Common myeloid progenitor, CD34-positive (primary cell): ENCODE results near the gene BDKRB2.

ENCODE experiments used
- CTCF ChIA-PET: fragments of 350-600 bp; sonication (Branson Sonifier 250); formaldehyde crosslinking; loops from one replicate; lab custom pipeline; 2021; ENCODE audit warnings: antibody characterized with exemption; lab: Charles Lee
- POLR2A ChIA-PET: fragments of 350-600 bp; sonication (Branson Sonifier 250); formaldehyde crosslinking; loops from one replicate; lab custom pipeline; 2021; ENCODE audit warnings: antibody characterized with exemption; lab: Charles Lee
- DNase-seq, 3 donors: peaks; one replicate each; pipeline versions ENCODE4 v3.0.0 to v3.0.0-alpha.2; 2013
- H3K27ac ChIP-seq, 2 experiments: 1 replicate in 1 of 2; 2 replicates in 1 of 2; pipeline ENCODE4 v1.7.0; 2013; ENCODE audit warnings: inconsistent platforms in 2 of 2, low read length in 2 of 2, mild to moderate bottlenecking in 2 of 2, low read depth in 1 of 2, moderate library complexity in 1 of 2; ENCODE audit not compliant: severe bottlenecking in 2 of 2, insufficient read depth in 1 of 2, poor library complexity in 1 of 2
- H3K27me3 ChIP-seq, 5 experiments: replicated peaks in 2 of 5; 1 replicate in 3 of 5; 2 replicates in 2 of 5; pipeline versions ENCODE4 v1.6.1 to v1.7.0; 2013; ENCODE audit warnings: low read length in 4 of 5, mild to moderate bottlenecking in 2 of 5, moderate library complexity in 2 of 5, inconsistent platforms in 1 of 5; ENCODE audit not compliant: insufficient read depth in 5 of 5, control insufficient read depth in 4 of 5
- H3K36me3 ChIP-seq, 4 experiments: 1 replicate in 2 of 4; 2 replicates in 2 of 4; pipeline versions ENCODE4 v1.6.1 to v1.7.0; 2013; ENCODE audit warnings: low read length in 3 of 4, control low read depth in 1 of 4, mild to moderate bottlenecking in 1 of 4; ENCODE audit not compliant: control insufficient read depth in 4 of 4, insufficient read depth in 4 of 4
- H3K4me1 ChIP-seq, 4 experiments: 1 replicate in 3 of 4; 2 replicates in 1 of 4; pipeline versions ENCODE4 v1.6.1 to v1.7.1; 2013; ENCODE audit warnings: low read length in 3 of 4, mild to moderate bottlenecking in 3 of 4, control low read depth in 1 of 4, inconsistent platforms in 1 of 4, moderate library complexity in 1 of 4; ENCODE audit not compliant: control insufficient read depth in 4 of 4, insufficient read depth in 4 of 4; ENCODE audit errors: control extremely low read depth in 1 of 4
- H3K4me3 ChIP-seq, 7 experiments: 1 replicate in 4 of 7; 2 replicates in 3 of 7; pipeline versions ENCODE4 v1.5.1 to v1.7.0; 2013; ENCODE audit warnings: mild to moderate bottlenecking in 7 of 7, low read length in 6 of 7, moderate library complexity in 6 of 7, inconsistent platforms in 2 of 7, low read depth in 2 of 7, control low read depth in 1 of 7; ENCODE audit not compliant: insufficient read depth in 4 of 7, control insufficient read depth in 1 of 7; ENCODE audit errors: extremely low read depth in 1 of 7
- H3K9me3 ChIP-seq, 5 experiments: 1 replicate in 4 of 5; 2 replicates in 1 of 5; pipeline versions ENCODE4 v1.6.1 to v1.7.1; 2013; ENCODE audit warnings: low read length in 4 of 5, mild to moderate bottlenecking in 2 of 5, inconsistent platforms in 1 of 5, low read depth in 1 of 5, moderate library complexity in 1 of 5; ENCODE audit not compliant: control insufficient read depth in 4 of 5, insufficient read depth in 2 of 5; ENCODE audit errors: control extremely low read depth in 1 of 5
- WGBS: methylation state at CpG from one replicate; pipeline ENCODE4 v1.1.5; 2013; ENCODE audit not compliant: insufficient coverage; 5-methylcytosine and 5-hydroxymethylcytosine counted together

BDKRB2 gene

DNA sequence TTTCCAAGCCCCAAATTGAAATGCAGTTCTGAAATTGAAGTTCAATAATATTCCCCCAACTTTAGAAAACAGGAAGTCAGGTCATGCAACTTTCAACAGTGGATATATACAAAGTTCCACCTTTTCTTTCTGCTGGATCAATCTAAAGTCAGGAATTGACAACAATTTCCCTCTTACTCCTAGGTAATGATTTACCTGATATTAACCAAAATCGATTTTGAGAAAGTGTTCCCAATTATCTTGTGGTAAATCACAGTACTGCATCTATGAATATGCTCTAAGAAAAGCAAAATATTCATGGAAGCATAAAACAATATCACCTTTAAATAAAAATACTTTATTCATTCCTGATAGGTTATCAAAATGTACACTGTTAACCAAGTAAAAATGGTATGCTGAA, 79.8 kb downstream of the BDKRB2 start:
- no peaks in the 10 kb centered on the region for H3K9me3 ChIP-seq
- no peaks in the 10 kb centered on the region for H3K4me1 ChIP-seq
- ChIA-PET POLR2A (no interaction called here), CTCF (no interaction called here)
- H3K4me3 ChIP-seq = no peak overlapping the region
- no peak overlapping the region for H3K27ac ChIP-seq
- H3K36me3 ChIP-seq = peaks cover 6 to 55% (median 36%) of the 10 kb centered on the region in 4 experiments
- no CpG with 5 or more reads among the region's 1 CpG for WGBS
- DNase-seq = no peak
- H3K27me3 ChIP-seq = no peaks in the 10 kb centered on the region

DNA sequence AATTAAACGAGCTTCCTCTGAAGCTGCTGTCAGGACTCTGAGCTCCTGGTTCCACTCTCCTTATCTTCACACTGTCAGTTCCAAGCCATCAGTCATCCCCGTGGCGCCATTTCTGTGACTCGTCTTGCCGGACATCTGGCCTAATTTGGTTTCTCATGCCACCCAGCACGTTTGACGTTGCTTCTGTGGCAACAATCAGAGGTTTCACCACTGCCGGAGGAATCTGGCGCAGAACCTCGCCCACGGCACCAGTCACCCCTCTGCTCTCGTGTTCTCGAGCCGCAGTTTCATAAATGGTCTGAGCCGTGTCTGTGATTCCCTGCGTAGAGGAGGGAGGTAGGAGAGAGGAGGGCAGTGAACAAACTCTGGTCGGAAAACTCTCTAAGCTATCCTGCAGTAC, 81.0 kb downstream of the BDKRB2 start:
- WGBS = 97% methylated on average over 15 of the region's 17 CpGs

DNA sequence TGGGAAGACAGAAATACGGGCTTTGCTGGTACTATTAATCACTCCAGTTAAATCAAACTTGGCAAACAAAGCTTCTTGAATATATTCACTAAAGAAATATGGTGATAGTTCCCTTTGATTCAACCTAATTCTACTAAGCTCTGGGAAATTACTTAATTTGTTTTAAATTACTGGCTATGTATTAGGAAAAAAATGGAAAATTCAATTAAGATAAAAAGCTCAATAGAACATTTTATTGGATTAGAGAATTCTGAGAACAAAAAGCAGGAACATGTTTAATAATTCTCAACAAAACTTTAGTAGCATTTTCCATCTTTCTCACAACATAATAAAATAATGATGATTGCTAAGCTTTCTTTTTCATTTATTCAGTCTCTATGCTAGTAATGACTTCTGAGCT, 81.6 kb downstream of the BDKRB2 start:
- Histone ChIP-seq H3K27me3 (no peaks in the 10 kb centered on the region), H3K9me3 (no peaks in the 10 kb centered on the region), H3K27ac (no peak overlapping the region), H3K4me1 (no peaks in the 10 kb centered on the region), H3K4me3 (no peak overlapping the region), H3K36me3 (peaks cover 13 to 72% (median 47%) of the 10 kb centered on the region in 4 experiments)
- no CpG with 5 or more reads among the region's 1 CpG for WGBS
- ChIA-PET POLR2A (interaction anchor here (0.5 kb wide), 1 partner anchor 498 kb away, joined by 4 read pairs; no protein-coding TSS in a partner anchor), CTCF (interaction anchor here (1.8 to 2.7 kb wide), 2 partner anchors 11 to 12 kb away, joined by 5 to 12 read pairs; no protein-coding TSS in a partner anchor)
- no peak for DNase-seq

More for the DNA sequence above, 81.0 kb downstream of the BDKRB2 start:
- H3K4me3 ChIP-seq = no peak overlapping the region
- ChIA-PET POLR2A (no interaction called here), CTCF (interaction anchor here (0.6 to 2.7 kb wide), 3 partner anchors 10 to 139 kb away, joined by 3 to 12 read pairs (median 5); no protein-coding TSS in a partner anchor)
- no peaks in the 10 kb centered on the region for H3K4me1 ChIP-seq
- H3K9me3 ChIP-seq = no peaks in the 10 kb centered on the region
- no peak overlapping the region for H3K27ac ChIP-seq
- peaks cover 13 to 66% (median 44%) of the 10 kb centered on the region in 4 experiments for H3K36me3 ChIP-seq
- H3K27me3 ChIP-seq = no peaks in the 10 kb centered on the region
- no peak for DNase-seq

DNA sequence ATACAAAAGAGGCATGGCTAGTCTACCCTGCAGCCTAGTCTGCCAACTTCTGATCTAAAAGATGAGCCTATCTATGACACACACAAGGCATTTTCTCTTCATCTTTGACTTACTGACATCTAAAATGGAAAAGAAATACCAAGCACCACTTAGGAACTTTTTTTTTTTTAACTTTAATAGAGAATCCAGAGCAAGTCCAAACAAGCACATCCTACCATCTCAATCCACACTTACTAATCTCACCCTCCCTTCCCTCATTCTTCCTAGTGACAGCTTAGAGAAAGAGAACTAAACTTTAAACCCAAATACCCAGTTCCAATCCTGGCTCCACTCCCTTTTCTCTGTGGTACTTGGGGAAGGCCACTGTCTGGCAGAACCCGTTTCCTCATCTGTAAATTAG, 83.2 kb downstream of the BDKRB2 start:
- DNase-seq = no peak
- no peaks in the 10 kb centered on the region for H3K27me3 ChIP-seq
- no peaks in the 10 kb centered on the region for H3K9me3 ChIP-seq
- H3K27ac ChIP-seq = no peak overlapping the region
- CTCF ChIA-PET = interaction anchor here (2.7 kb wide), 1 partner anchor 12 kb away, joined by 12 read pairs; no protein-coding TSS in a partner anchor
- no peak overlapping the region for H3K4me3 ChIP-seq
- no CpG with 5 or more reads among the region's 1 CpG for WGBS
- H3K4me1 ChIP-seq = no peaks in the 10 kb centered on the region
- POLR2A ChIA-PET = no interaction called here
- peaks cover 13 to 65% (median 46%) of the 10 kb centered on the region in 4 experiments for H3K36me3 ChIP-seq
